ENCODE data around the gene TMEM131. TPM values are rescaled to one million over a fixed set of nuclear protein-coding genes. Genes with fewer than 3 reads are reported as not detected.

The TMEM131 gene
- total RNA-seq, 3 donors from 2014 or later = 58.3 to 110 (median 67.7) TPM

- TF ChIP-seq CTCF (IDR thresholded peaks at IDR 0.05) = no peak
- intact Hi-C loops (cut with DNase I, micrococcal nuclease) = no loop called here
Observed at GRCh38 chr2:98032086-98032485, 36.3 kb upstream of the TMEM131 start.

GRCh38 chr2:98029718-98030222, 34.0 kb upstream of the TMEM131 start:
- no peaks in the 10 kb centered on the region for H3K9me3 ChIP-seq
- DNase-seq = no peak
- H3K36me3 ChIP-seq (ENCODE audit: low read depth) = no peaks in the 10 kb centered on the region
- ATAC-seq = no peak
- intact Hi-C loops (cut with DNase I, micrococcal nuclease) = no loop called here
- H3K4me1 ChIP-seq (ENCODE audit: low read depth) = peaks cover 16% of the 10 kb centered on the region
- no peak overlapping the region for H3K4me3 ChIP-seq
- no peak for TF ChIP-seq CTCF (IDR thresholded peaks at IDR 0.05)

More at GRCh38 chr2:98032086-98032485, 36.3 kb upstream of the TMEM131 start:
- no peak overlapping the region for H3K4me3 ChIP-seq
- no peaks in the 10 kb centered on the region for H3K9me3 ChIP-seq
- no peak for ATAC-seq
- H3K36me3 ChIP-seq (ENCODE audit: low read depth) = no peaks in the 10 kb centered on the region
- H3K4me1 ChIP-seq (ENCODE audit: low read depth) = peaks cover 9% of the 10 kb centered on the region
- DNase-seq = no peak

- Histone ChIP-seq H3K36me3 (ENCODE audit: low read depth) (no peaks in the 10 kb centered on the region), H3K4me3 (no peak overlapping the region), H3K4me1 (ENCODE audit: low read depth) (peaks cover 16% of the 10 kb centered on the region), H3K9me3 (no peaks in the 10 kb centered on the region)
- intact Hi-C loops (cut with DNase I, micrococcal nuclease) = no loop called here
- peak; percentile 65 for ATAC-seq
- no peak for TF ChIP-seq CTCF (IDR thresholded peaks at IDR 0.05)
- DNase-seq = no peak
Observed at GRCh38 chr2:98028931-98029717, 33.4 kb upstream of the TMEM131 start.

- no peak overlapping the region for H3K4me3 ChIP-seq
- intact Hi-C loops (cut with DNase I, micrococcal nuclease) = no loop called here
- ATAC-seq = no peak
- no peaks in the 10 kb centered on the region for H3K36me3 ChIP-seq (ENCODE audit: low read depth)
- no peaks in the 10 kb centered on the region for H3K9me3 ChIP-seq
- no peak for DNase-seq
- peaks cover 16% of the 10 kb centered on the region for H3K4me1 ChIP-seq (ENCODE audit: low read depth)
- TF ChIP-seq CTCF (IDR thresholded peaks at IDR 0.05) = no peak
Observed at GRCh38 chr2:98028101-98028561, 32.4 kb upstream of the TMEM131 start.

GRCh38 chr2:98027538-98027937, 31.8 kb upstream of the TMEM131 start:
- no peak for TF ChIP-seq CTCF (IDR thresholded peaks at IDR 0.05)
- Histone ChIP-seq H3K36me3 (ENCODE audit: low read depth) (no peaks in the 10 kb centered on the region), H3K4me3 (no peak overlapping the region), H3K9me3 (no peaks in the 10 kb centered on the region), H3K4me1 (ENCODE audit: low read depth) (peaks cover 16% of the 10 kb centered on the region)
- intact Hi-C loops (cut with DNase I, micrococcal nuclease) = no loop called here
- ATAC-seq (peak; percentile 26), DNase-seq (no peak)
